MM.1S (cell line): Measurements from ENCODE around the gene KCNK13.

ENCODE experiments used
- DNase-seq: peaks from one replicate; pipeline ENCODE4 v3.0.0-alpha.2; 2015
- H2AFZ ChIP-seq: fragments of 300-600 bp; sonication (generic); 2 replicates; pipeline ENCODE4 v1.6.0; 2016; ENCODE audit warnings: antibody characterized with exemption, low read length
- H3F3A ChIP-seq: fragments of 300-600 bp; sonication (generic); 2 replicates; pipeline ENCODE4 v1.6.1; 2016; ENCODE audit warnings: mild to moderate bottlenecking, antibody characterized with exemption, low read length, moderate library complexity, mixed read lengths; ENCODE audit not compliant: insufficient read depth
- H3K27ac ChIP-seq: fragments of 300-600 bp; sonication (generic); 2 replicates; pipeline ENCODE4 v1.5.1; 2016; ENCODE audit warnings: mild to moderate bottlenecking, low read length
- H3K27me3 ChIP-seq: fragments of 300-600 bp; sonication (generic); replicated peaks from 2 replicates; pipeline ENCODE4 v1.6.0; 2016; ENCODE audit warnings: low read length; ENCODE audit not compliant: insufficient read depth
- H3K36me3 ChIP-seq: fragments of 300-600 bp; sonication (generic); replicated peaks from 2 replicates; pipeline ENCODE4 v1.6.1; 2016; ENCODE audit warnings: mild to moderate bottlenecking, low read length, mixed read lengths; ENCODE audit not compliant: insufficient read depth
- H3K4me1 ChIP-seq: fragments of 300-600 bp; sonication (generic); 2 replicates; pipeline ENCODE4 v1.6.1; 2016; ENCODE audit warnings: low read length, mixed read lengths
- H3K4me2 ChIP-seq: fragments of 300-600 bp; sonication (generic); 2 replicates; pipeline ENCODE4 v1.6.0; 2016; ENCODE audit warnings: low read depth, low read length
- H3K4me3 ChIP-seq: fragments of 300-600 bp; sonication (generic); 2 replicates; pipeline ENCODE4 v1.5.1; 2016; ENCODE audit warnings: low read length, mixed read lengths
- H3K79me2 ChIP-seq: fragments of 300-600 bp; sonication (generic); 2 replicates; pipeline ENCODE4 v1.6.1; 2016; ENCODE audit warnings: mixed run types, low read length, mixed read lengths
- H3K9ac ChIP-seq: fragments of 300-600 bp; sonication (generic); 2 replicates; pipeline ENCODE4 v1.6.1; 2016; ENCODE audit warnings: low read length, mixed read lengths
- H3K9me2 ChIP-seq: fragments of 300-600 bp; sonication (generic); replicated peaks from 2 replicates; pipeline ENCODE4 v1.6.1; 2016; ENCODE audit warnings: mild to moderate bottlenecking, low read length, mixed read lengths; ENCODE audit not compliant: insufficient read depth
- H3K9me3 ChIP-seq: fragments of 300-600 bp; sonication (generic); replicated peaks from 2 replicates; pipeline ENCODE4 v1.6.1; 2016; ENCODE audit warnings: mild to moderate bottlenecking, low read length, mixed read lengths; ENCODE audit not compliant: insufficient read depth
- H4K20me1 ChIP-seq: fragments of 300-600 bp; sonication (generic); 2 replicates; pipeline ENCODE4 v1.6.1; 2016; ENCODE audit warnings: mild to moderate bottlenecking, low read length, moderate library complexity, mixed read lengths; ENCODE audit not compliant: insufficient read depth
- EZH2 ChIP-seq: fragments of 300-600 bp; sonication (generic); optimal IDR thresholded peaks from 2 replicates; pipeline ENCODE3; 2017; ENCODE audit warnings: low read depth, mild to moderate bottlenecking, antibody characterized with exemption, low read length, mixed read lengths
- EZH2phosphoT487 ChIP-seq: fragments of 300-600 bp; sonication (generic); IDR thresholded peaks from 2 replicates; pipeline ENCODE4 v1.6.1; 2018; ENCODE audit warnings: antibody characterized with exemption, low read length
- TF ChIP-seq, protein P1 (sequence below): fragments of 300-600 bp; sonication (generic); IDR thresholded peaks from 2 replicates; pipeline ENCODE4 v1.5.1; 2016; ENCODE audit warnings: antibody characterized with exemption, low read length, mixed read lengths

Gene KCNK13

GRCh38 chr14:90111895-90112534 is 50.2 kb downstream of the KCNK13 start:
- no peak overlapping the region for H3K27ac ChIP-seq
- no peak for DNase-seq
- no peaks in the 10 kb centered on the region for H3K36me3 ChIP-seq
- H3K4me2 ChIP-seq: no peak overlapping the region
- H3K9me2 ChIP-seq: no peaks in the 10 kb centered on the region
- H2AFZ ChIP-seq: no peak overlapping the region
- H3K9me3 ChIP-seq: no peaks in the 10 kb centered on the region
- H4K20me1 ChIP-seq: no peaks in the 10 kb centered on the region
- TF ChIP-seq EZH2phosphoT487 (no peak), EZH2 (no peak)
- no peaks in the 10 kb centered on the region for H3K4me1 ChIP-seq
- H3K9ac ChIP-seq: no peak overlapping the region
- no peak overlapping the region for H3K4me3 ChIP-seq
- H3K79me2 ChIP-seq: no peaks in the 10 kb centered on the region
- H3F3A ChIP-seq: no peaks in the 10 kb centered on the region
- H3K27me3 ChIP-seq: no peaks in the 10 kb centered on the region

DNA sequence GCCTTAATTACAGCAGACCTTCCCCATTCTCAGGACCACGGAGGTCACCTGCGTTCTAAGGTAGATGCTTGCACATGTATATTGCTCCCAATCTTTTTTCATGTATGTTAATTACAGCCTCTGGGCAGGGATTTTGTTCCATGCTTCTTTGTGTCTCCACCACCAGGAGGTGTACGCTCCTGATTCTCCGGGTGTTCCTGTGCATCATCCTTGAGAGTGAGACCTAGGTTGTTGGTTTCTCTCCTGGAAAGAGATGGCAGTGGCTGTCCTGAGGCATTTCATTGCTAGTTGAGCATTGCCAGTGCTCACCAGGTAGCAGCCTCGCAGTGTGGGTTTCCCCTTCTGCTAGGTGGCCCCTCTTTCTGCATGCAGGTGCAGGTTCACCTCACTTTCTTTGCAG is 52.8 kb downstream of the KCNK13 start:
- Histone ChIP-seq H3K9ac (no peak overlapping the region), H3K79me2 (no peaks in the 10 kb centered on the region), H4K20me1 (no peaks in the 10 kb centered on the region), H3K27me3 (no peaks in the 10 kb centered on the region), H3K27ac (no peak overlapping the region), H3K4me3 (no peak overlapping the region), H3K9me2 (no peaks in the 10 kb centered on the region), H3K4me1 (no peaks in the 10 kb centered on the region), H3F3A (no peaks in the 10 kb centered on the region), H3K4me2 (no peak overlapping the region), H2AFZ (no peak overlapping the region), H3K9me3 (no peaks in the 10 kb centered on the region), H3K36me3 (no peaks in the 10 kb centered on the region)
- TF ChIP-seq, protein P1, sequence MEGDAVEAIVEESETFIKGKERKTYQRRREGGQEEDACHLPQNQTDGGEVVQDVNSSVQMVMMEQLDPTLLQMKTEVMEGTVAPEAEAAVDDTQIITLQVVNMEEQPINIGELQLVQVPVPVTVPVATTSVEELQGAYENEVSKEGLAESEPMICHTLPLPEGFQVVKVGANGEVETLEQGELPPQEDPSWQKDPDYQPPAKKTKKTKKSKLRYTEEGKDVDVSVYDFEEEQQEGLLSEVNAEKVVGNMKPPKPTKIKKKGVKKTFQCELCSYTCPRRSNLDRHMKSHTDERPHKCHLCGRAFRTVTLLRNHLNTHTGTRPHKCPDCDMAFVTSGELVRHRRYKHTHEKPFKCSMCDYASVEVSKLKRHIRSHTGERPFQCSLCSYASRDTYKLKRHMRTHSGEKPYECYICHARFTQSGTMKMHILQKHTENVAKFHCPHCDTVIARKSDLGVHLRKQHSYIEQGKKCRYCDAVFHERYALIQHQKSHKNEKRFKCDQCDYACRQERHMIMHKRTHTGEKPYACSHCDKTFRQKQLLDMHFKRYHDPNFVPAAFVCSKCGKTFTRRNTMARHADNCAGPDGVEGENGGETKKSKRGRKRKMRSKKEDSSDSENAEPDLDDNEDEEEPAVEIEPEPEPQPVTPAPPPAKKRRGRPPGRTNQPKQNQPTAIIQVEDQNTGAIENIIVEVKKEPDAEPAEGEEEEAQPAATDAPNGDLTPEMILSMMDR: no peak
- TF ChIP-seq EZH2 (no peak), EZH2phosphoT487 (no peak)
- DNase-seq: no peak

- Histone ChIP-seq H3K27ac (no peak overlapping the region), H3K27me3 (no peaks in the 10 kb centered on the region), H3F3A (no peaks in the 10 kb centered on the region), H3K4me1 (no peaks in the 10 kb centered on the region), H3K4me2 (no peak overlapping the region), H2AFZ (no peak overlapping the region), H3K9me2 (no peaks in the 10 kb centered on the region), H3K9me3 (no peaks in the 10 kb centered on the region), H3K36me3 (no peaks in the 10 kb centered on the region), H3K79me2 (no peaks in the 10 kb centered on the region), H3K9ac (no peak overlapping the region), H4K20me1 (no peaks in the 10 kb centered on the region), H3K4me3 (no peak overlapping the region)
- DNase-seq: no peak
- TF ChIP-seq, protein P1: no peak
- no peak for TF ChIP-seq EZH2
These were observed 54.0 kb downstream of the KCNK13 start for GRCh38 chr14:90115780-90116179.

GRCh38 chr14:90116444-90116843 is 54.6 kb downstream of the KCNK13 start:
- Histone ChIP-seq H3K27ac (no peak overlapping the region), H3K79me2 (no peaks in the 10 kb centered on the region), H3K4me1 (no peaks in the 10 kb centered on the region), H4K20me1 (no peaks in the 10 kb centered on the region), H2AFZ (no peak overlapping the region), H3K27me3 (no peaks in the 10 kb centered on the region), H3K9me3 (no peaks in the 10 kb centered on the region), H3K9me2 (no peaks in the 10 kb centered on the region), H3F3A (no peaks in the 10 kb centered on the region), H3K36me3 (no peaks in the 10 kb centered on the region), H3K4me2 (no peak overlapping the region), H3K9ac (no peak overlapping the region), H3K4me3 (no peak overlapping the region)
- TF ChIP-seq, protein P1: no peak
- TF ChIP-seq EZH2 (no peak), EZH2phosphoT487 (no peak)
- no peak for DNase-seq
